Activated CD4-positive, alpha-beta T cell treated with anti-CD3 and anti-CD28 coated beads, Interleukin-2, amount 50 U/mL, for 4 hours (primary cell): ENCODE data around the gene AHCY.
"Not testable (repeated sequence)": the region's sequence is repeated elsewhere in the genome, so short reads cannot be mapped to it uniquely, and the experiment has no call there.

Experiments used
- DNase-seq, 2 experiments: peaks; one replicate each; pipeline ENCODE4 v3.0.0-alpha.2; 2020

Gene AHCY

GRCh38 chr20:34302723-34303533 is at the start of gene AHCY:
Gene AHCY (minus strand): TSS chr20:34303355. CDS start chr20:34303270, 85 bp downstream.
- peak; percentile 90 for DNase-seq

- DNase-seq, result no peak
These were observed 46.9 kb upstream of the AHCY start for GRCh38 chr20:34350095-34350494.

- DNase-seq, result no peak
These were observed 44.4 kb upstream of the AHCY start for GRCh38 chr20:34347571-34347970.

DNA sequence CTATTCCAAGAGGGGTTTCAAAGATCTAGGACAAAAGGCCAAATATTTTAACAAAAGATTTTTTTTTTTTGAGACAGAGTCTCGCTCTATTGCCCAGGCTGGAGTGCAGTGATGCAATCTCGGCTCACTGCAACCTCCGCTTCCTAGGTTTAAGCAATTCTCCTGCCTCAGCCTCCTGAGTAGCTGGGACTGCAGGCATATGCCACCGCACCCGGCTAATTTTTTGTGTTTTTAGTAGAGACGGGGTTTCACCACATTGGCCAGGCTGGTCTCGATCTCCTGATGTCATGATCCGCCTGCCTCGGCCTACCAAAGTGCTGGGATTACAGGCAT is 43.3 kb upstream of the AHCY start:
- not testable (repeated sequence) for DNase-seq

GRCh38 chr20:34345839-34346532 is 42.8 kb upstream of the AHCY start:
- DNase-seq, result not testable (repeated sequence)

- DNase-seq, result no peak
These were observed 42.2 kb upstream of the AHCY start for GRCh38 chr20:34345402-34345736.

- no peak for DNase-seq
These were observed 41.1 kb upstream of the AHCY start for GRCh38 chr20:34344238-34344637.

DNA sequence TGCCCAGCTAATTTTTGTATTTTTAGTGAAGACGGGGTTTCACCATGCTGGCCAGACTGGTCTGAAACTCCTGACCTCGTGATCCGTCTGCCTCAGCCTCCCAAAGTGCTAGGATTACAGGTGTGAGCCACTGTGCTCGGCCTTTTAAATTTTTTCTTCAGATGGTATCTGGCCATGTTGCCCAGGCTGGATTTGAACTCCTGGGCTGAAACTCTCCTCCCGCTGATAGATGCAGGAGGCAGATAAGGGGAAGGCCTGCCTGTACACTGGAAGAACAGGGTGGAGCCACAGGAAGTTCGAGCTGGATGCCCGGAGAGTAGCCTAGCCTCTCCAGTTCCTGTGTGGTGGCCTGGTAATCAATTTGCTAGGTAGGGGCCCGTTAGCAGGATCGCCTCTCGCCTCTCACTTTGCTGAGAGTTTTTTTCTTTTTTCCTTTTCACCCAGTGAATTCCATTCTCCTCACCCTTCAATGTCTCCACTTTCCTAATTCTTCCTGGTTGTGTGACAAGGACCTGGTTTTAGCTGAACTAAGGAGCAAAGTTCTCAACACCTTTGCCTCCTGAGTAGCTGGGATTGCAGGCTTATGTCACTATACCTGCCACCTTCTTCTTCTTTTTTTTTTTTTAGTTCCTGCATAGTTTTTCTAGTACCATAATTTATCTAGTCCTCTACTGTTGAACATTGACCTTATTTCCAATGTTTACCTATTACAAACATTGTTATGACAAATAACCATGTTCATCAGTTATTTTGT is 40.5 kb upstream of the AHCY start:
- no peak for DNase-seq

GRCh38 chr20:34341199-34341598 is 38.0 kb upstream of the AHCY start:
- not testable (repeated sequence) for DNase-seq

DNA sequence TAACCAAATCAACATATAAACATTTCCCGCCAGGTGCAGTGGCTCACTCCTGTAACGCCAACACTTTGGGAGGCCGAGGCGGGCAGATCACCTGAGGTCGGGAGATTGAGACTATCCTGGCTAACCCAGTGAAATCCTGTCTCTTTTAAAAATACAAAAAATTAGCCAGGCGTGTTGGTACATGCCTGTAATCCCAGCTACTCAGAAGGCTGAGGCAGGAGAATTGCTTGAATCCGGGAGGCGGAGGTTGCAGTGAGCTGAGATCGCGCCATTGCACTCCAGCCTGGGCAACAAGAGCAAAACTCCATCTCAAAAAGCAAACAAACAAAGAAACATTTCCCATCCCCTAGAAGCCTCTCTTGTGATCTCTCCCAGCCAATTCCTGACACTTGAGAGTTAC is 37.6 kb upstream of the AHCY start:
- not testable (repeated sequence) for DNase-seq

GRCh38 chr20:34337982-34338726 is 35.0 kb upstream of the AHCY start:
- no peak for DNase-seq

- DNase-seq, result no peak
These were observed 34.4 kb upstream of the AHCY start for GRCh38 chr20:34337544-34337943.

DNA sequence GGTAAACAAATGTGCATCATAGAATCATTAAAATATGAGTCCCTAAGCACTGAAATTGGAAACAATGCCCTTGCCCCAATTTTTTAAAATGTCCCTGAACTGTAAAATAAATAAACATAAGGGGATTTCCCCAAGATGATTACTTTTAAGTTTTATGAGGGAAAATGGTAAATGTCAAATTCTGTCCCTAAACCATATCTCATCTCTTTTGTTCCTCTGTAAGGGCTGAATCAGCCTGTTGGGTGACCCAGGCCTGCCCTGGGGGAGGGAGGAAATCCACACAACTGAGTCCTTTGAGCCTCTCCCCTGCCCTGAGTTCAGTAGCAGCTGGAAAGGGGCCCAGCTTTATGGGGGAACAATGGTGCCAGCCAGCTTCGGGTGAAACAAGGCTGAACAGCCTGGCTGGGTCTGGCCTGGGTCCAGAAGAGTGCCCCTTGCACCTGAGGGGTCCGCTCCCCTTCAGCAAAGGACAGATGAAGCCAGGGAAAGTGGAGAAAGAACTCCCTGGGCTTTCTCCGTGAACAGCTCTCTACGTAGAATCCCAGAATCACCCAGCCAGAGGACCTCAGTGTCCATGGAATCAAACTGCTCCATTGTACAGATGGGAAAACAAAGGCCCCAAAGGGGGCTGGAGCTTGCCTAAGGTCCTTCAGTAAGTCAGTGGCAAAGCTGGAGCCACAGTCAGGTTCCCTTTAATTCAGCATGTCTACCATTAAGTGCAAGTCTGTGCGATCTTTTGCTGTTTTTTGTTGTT is 31.7 kb upstream of the AHCY start:
- no peak for DNase-seq

GRCh38 chr20:34333786-34334185 is 30.6 kb upstream of the AHCY start:
- DNase-seq, result no peak

GRCh38 chr20:34332262-34332920 is 29.2 kb upstream of the AHCY start:
- DNase-seq, result no peak

- DNase-seq, result no peak
These were observed 28.7 kb upstream of the AHCY start for GRCh38 chr20:34331838-34332237.

DNA sequence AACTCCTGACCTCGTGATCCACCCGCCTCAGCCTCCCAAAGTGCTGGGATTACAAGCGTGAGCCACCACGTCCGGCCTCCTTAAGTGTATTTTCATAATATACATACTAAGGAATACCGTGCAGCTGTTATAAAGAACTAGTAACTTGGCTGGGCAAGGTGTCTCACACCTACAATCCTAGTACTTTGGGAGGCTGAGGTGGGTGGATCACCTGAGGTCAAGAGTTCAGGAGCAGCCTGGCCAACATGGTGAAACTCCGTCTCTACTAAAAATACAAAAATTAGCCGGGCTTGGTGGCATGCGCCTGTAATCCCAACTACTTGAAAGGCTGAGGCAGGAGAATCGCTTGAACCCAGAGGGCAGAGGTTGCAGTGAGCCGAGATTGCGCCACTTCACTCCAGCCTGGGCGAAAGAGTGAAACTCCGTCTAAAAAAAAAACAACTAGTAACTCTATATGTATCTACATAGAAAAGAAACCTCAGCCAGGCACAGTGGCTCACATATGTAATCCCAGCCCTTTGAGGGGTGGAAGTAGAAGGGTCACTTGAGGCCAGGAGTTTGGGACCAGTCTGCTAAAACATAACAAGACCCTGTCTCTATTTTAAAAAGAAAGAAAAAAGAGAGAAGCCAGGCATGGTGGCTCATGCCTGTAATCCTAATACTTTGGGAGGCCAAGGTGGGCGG is 27.8 kb upstream of the AHCY start:
- DNase-seq, result not testable (repeated sequence)

DNA sequence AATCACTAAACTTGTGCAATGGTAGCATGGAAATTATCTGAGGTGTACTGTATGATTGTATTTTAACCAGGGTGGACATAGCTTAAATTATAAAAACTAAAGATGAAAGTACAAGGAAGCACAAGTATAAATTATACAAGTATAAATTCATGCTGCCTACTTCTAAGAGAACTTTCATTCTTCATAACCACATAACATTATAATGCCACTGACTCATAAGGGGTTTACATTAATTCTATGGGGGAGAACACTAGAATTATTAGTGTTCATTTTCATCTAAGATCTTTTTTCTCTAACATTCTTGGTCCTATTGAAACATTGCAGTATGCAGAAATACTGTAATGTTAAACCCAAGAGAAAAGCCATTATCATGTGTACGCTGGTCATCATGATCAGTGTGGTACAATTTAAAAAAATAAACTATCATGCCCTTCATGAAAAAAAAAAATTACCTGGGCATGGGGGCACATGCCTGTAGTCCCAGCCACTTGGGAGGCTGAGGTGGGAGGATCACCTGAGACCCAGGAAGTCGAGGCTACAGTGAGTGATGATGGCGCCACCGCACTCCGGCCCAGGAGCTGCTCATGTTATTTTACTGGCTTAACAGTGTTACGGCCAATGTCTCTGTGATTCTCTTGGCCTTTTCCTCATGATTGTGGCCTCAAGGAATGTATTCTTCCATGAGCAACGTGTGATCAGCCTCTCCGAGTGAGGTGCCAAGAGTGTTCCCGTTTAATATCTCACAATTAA is 25.9 kb upstream of the AHCY start:
- DNase-seq, result no peak

DNA sequence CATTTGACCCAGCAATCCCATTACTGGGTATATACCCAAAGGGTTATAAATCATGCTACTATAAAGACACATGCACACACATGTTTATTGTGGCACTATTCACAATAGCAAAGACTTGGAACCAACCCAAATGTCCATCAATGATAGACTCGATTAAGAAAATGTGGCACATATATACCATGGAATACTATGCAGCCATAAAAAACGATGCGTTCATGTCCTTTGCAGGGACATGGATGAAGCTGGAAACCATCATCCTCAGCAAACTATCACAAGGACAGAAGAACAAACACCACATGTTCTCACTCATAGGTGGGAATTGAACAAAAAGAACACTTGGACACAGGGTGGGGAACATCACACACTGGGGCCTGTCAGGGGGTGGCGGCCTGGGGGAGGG is 25.1 kb upstream of the AHCY start:
- DNase-seq, result not testable (repeated sequence)

- no peak for DNase-seq
These were observed 21.4 kb upstream of the AHCY start for GRCh38 chr20:34324541-34324940.
